Measurements from ENCODE around the gene ATL3. TPM values are rescaled to one million over a fixed set of nuclear protein-coding genes. Genes with fewer than 3 reads are reported as not detected.
A peak's percentile ranks its signal among the peaks of the same experiment; 100 is the strongest.
"Not testable (repeated sequence)": the region's sequence is repeated elsewhere in the genome, so short reads cannot be mapped to it uniquely, and the experiment has no call there.

The ATL3 gene
- total RNA-seq, 1 experiment from 2014 or later, result 19.3 TPM

- no peaks in the 10 kb centered on the region for H3K27me3 ChIP-seq (ENCODE audit: control insufficient read depth, insufficient read depth, low read length)
- H3K36me3 ChIP-seq (replicated peaks; ENCODE audit: control insufficient read depth, insufficient read depth, low read length), result no peaks in the 10 kb centered on the region
- no peak for DNase-seq
- no peak overlapping the region for H3K4me3 ChIP-seq (ENCODE audit: insufficient read depth, low read depth, low read length)
Observed at GRCh38 chr11:63619967-63620366, 51.2 kb downstream of the ATL3 start.

DNA sequence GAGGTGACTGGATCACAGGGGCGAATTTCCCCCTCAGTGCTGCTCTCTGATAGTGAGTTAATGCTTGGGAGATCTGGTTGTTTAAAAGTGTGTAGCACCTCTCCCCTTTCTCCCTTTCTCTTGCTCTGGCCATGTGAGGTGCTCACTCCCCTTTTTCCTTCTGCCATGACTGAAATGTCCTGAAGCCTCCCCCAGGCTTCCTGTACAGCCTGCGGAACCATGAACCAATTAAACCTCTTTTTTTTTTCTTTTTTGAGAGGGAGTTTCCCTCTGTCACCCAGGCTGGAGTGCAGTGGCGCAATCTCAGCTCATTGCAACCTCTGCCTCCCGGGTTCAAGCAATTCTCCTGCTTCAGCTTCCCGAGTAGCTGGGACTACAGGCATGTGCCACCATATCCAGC lies 53.5 kb downstream of the ATL3 start:
- H3K36me3 ChIP-seq (replicated peaks; ENCODE audit: control insufficient read depth, insufficient read depth, low read length); DNase-seq; H3K4me3 ChIP-seq (ENCODE audit: insufficient read depth, low read depth, low read length); H3K27me3 ChIP-seq (ENCODE audit: control insufficient read depth, insufficient read depth, low read length): not testable (repeated sequence)

- Histone ChIP-seq H3K4me3 (ENCODE audit: insufficient read depth, low read depth, low read length) (no peak overlapping the region), H3K36me3 (replicated peaks; ENCODE audit: control insufficient read depth, insufficient read depth, low read length) (no peaks in the 10 kb centered on the region), H3K27me3 (ENCODE audit: control insufficient read depth, insufficient read depth, low read length) (no peaks in the 10 kb centered on the region; the same call in 1 of the 2 replicates)
- DNase-seq, result no peak
Observed at GRCh38 chr11:63616953-63617352, 54.2 kb downstream of the ATL3 start.

DNA sequence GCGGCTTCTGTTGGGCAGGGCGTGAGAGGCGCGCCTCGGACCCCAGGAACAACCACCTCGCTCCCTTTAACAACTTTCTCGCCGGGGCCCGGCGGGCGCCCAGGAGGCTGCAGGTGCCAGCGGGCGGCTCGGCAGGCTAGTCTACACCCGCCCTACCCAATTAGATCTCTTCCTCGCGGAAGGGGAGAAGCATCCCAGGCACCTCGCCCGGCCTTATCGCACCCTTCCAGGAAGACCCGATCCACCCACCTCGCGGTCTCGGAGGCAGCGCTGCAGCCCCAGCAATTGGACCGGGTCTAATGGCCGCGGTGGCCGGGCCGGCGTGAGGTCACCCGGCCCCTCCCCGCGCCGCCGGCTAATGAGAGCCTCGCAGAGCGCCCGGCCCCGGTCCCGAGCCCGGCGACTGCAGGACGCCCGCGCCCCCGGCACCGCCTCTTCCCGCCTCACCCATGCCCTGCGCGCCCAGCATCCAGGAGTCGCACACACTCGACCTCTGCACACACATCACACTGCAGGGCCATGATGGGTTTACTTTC lies 57.0 kb downstream of the ATL3 start, which contains the start of gene PLAAT3:
Gene PLAAT3 (minus strand): TSS at position 298 of the 536 bp plus-strand sequence. CDS start 419 bp downstream, outside the sequence.
- Histone ChIP-seq H3K4me3 (ENCODE audit: insufficient read depth, low read depth, low read length) (peak within 1 kb of the TSS; percentile 78), H3K36me3 (replicated peaks; ENCODE audit: control insufficient read depth, insufficient read depth, low read length) (no peaks in the 10 kb centered on the region; the same call in 1 of the 2 replicates)
- DNase-seq, result peak; percentile 89

DNA sequence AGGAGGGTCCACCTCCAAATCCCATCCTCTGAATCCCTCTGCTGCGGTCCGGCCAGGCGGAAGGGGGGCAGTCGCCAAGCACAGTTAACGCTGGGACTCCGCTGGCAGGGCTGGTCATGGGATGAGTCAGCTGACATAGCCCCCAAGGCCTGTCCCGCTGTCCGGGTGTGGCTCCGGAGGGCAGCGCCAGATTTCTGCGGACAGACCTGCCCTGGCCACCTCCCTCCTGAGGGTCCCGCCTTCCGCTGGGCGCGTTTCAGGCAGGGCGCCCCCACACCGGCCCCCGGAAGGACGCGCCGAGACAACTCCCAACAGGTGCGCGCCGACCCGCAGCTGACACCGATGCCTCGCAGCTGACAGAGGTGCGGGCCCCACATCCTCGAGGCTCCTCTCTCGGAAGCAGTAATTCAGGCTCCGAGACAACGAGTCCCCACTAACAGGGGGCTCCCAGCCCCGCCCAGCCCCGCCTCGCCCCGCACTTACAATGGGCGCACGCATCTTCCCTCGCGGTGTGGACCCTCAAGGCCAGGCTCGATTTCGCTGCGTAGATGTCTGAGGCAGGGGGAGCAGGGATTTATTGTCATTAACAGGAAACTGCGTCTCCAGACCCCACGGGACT lies 57.5 kb downstream of the ATL3 start:
- DNase-seq, result peak; percentile 78
- H3K4me3 ChIP-seq (ENCODE audit: insufficient read depth, low read depth, low read length), result peak overlapping the region; percentile 78
- no peaks in the 10 kb centered on the region; the same call in 1 of the 2 replicates for H3K27me3 ChIP-seq (ENCODE audit: control insufficient read depth, insufficient read depth, low read length)
- no peaks in the 10 kb centered on the region; the same call in 1 of the 2 replicates for H3K36me3 ChIP-seq (replicated peaks; ENCODE audit: control insufficient read depth, insufficient read depth, low read length)

More for the DNA sequence above, 57.0 kb downstream of the ATL3 start, which contains the start of gene PLAAT3:
- no peaks in the 10 kb centered on the region; the same call in 1 of the 2 replicates for H3K27me3 ChIP-seq (ENCODE audit: control insufficient read depth, insufficient read depth, low read length)

GRCh38 chr11:63612181-63612580 lies 59.0 kb downstream of the ATL3 start:
- no peak overlapping the region for H3K4me3 ChIP-seq (ENCODE audit: insufficient read depth, low read depth, low read length)
- no peaks in the 10 kb centered on the region; the same call in 1 of the 2 replicates for H3K27me3 ChIP-seq (ENCODE audit: control insufficient read depth, insufficient read depth, low read length)
- no peak for DNase-seq
- no peaks in the 10 kb centered on the region; the same call in 1 of the 2 replicates for H3K36me3 ChIP-seq (replicated peaks; ENCODE audit: control insufficient read depth, insufficient read depth, low read length)

DNA sequence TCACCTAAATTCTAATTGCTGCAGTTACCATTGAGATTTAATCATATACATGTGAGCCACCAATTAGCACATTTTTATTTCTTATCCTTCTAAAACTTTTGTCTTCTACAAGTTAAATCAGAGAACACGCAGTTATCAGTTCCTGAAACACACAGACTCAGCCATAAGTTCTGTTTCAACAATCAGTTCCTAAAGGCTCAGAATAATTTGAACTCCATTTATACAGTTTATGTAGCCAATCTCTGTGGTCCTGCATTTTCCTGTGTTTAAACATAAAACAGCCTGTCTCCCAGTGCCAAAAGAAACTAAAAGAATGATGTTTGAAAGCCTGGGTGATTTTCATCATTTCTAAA lies 59.8 kb downstream of the ATL3 start:
- DNase-seq, result no peak
- Histone ChIP-seq H3K4me3 (ENCODE audit: insufficient read depth, low read depth, low read length) (no peak overlapping the region), H3K27me3 (ENCODE audit: control insufficient read depth, insufficient read depth, low read length) (no peaks in the 10 kb centered on the region; the same call in 1 of the 2 replicates), H3K36me3 (replicated peaks; ENCODE audit: control insufficient read depth, insufficient read depth, low read length) (no peaks in the 10 kb centered on the region; the same call in 1 of the 2 replicates)

GRCh38 chr11:63610604-63611394 lies 60.4 kb downstream of the ATL3 start:
- no peaks in the 10 kb centered on the region; the same call in 1 of the 2 replicates for H3K27me3 ChIP-seq (ENCODE audit: control insufficient read depth, insufficient read depth, low read length)
- H3K4me3 ChIP-seq (ENCODE audit: insufficient read depth, low read depth, low read length), result no peak overlapping the region
- peak; percentile 70 for DNase-seq
- no peaks in the 10 kb centered on the region; the same call in 1 of the 2 replicates for H3K36me3 ChIP-seq (replicated peaks; ENCODE audit: control insufficient read depth, insufficient read depth, low read length)

GRCh38 chr11:63609971-63610580 lies 61.1 kb downstream of the ATL3 start:
- DNase-seq, result no peak
- Histone ChIP-seq H3K27me3 (ENCODE audit: control insufficient read depth, insufficient read depth, low read length) (no peaks in the 10 kb centered on the region; the same call in 1 of the 2 replicates), H3K36me3 (replicated peaks; ENCODE audit: control insufficient read depth, insufficient read depth, low read length) (no peaks in the 10 kb centered on the region; the same call in 1 of the 2 replicates), H3K4me3 (ENCODE audit: insufficient read depth, low read depth, low read length) (no peak overlapping the region)

- H3K4me3 ChIP-seq (ENCODE audit: insufficient read depth, low read depth, low read length), result no peak overlapping the region
- H3K36me3 ChIP-seq (replicated peaks; ENCODE audit: control insufficient read depth, insufficient read depth, low read length), result no peaks in the 10 kb centered on the region; the same call in 1 of the 2 replicates
- DNase-seq, result no peak
- no peaks in the 10 kb centered on the region; the same call in 1 of the 2 replicates for H3K27me3 ChIP-seq (ENCODE audit: control insufficient read depth, insufficient read depth, low read length)
Observed at GRCh38 chr11:63609536-63609935, 61.6 kb downstream of the ATL3 start.

DNA sequence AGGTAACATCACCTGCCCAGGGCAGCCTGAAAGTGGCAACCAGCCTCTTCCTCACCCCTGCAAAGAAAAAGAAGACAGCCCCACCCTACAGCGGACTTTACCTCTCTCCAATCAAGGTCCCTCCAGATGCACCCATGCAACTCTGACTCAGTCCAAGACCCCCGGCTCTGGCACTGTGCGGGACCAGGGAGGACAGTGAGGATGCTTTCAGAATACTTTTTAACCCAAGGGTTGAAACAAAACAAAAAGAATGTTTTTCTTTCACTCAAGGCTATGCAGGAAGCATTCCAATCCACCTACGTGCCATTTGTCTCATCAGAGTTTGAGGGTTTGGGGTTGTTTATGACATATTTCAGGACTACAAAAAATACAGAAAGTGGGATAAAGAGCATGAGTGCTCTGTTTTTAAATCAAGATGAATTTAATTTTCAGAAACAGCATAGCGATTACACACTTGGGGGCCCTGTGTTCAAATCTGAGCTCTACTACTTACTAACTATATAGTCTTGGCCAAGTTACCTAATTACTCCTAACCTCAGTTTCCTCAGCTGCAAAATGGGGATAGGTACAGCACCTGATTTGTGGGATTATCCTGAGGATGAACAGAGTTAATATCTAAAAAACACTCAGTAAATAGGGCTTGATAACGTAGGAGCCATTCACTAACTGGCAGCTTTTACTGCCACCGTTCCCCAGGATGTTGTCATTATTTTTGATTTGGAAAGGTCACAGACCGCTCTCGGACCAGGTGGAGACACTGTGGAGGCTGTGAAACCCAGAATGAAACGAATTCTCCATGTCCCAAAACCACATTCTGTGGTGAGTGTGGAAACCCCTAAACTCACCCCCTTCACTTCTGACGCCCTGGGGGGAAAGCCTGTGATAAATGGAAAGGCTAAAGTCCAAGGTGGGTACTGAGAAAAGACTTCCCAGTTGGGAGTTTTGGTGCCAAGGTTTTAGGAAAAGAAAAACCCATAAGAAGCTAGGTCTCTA lies 62.5 kb downstream of the ATL3 start:
- H3K4me3 ChIP-seq (ENCODE audit: insufficient read depth, low read depth, low read length), result no peak overlapping the region
- no peak for DNase-seq

GRCh38 chr11:63603180-63603518 lies 68.0 kb downstream of the ATL3 start:
- Histone ChIP-seq H3K27me3 (ENCODE audit: control insufficient read depth, insufficient read depth, low read length) (no peaks in the 10 kb centered on the region), H3K4me3 (ENCODE audit: insufficient read depth, low read depth, low read length) (no peak overlapping the region), H3K36me3 (replicated peaks; ENCODE audit: control insufficient read depth, insufficient read depth, low read length) (peaks cover 2% of the 10 kb centered on the region)
- no peak for DNase-seq

More for the DNA sequence above, 62.5 kb downstream of the ATL3 start:
- no peaks in the 10 kb centered on the region; the same call in 1 of the 2 replicates for H3K27me3 ChIP-seq (ENCODE audit: control insufficient read depth, insufficient read depth, low read length)
- no peaks in the 10 kb centered on the region; the same call in 1 of the 2 replicates for H3K36me3 ChIP-seq (replicated peaks; ENCODE audit: control insufficient read depth, insufficient read depth, low read length)

GRCh38 chr11:63602290-63603179 lies 68.6 kb downstream of the ATL3 start:
- H3K27me3 ChIP-seq (ENCODE audit: control insufficient read depth, insufficient read depth, low read length); DNase-seq; H3K4me3 ChIP-seq (ENCODE audit: insufficient read depth, low read depth, low read length); H3K36me3 ChIP-seq (replicated peaks; ENCODE audit: control insufficient read depth, insufficient read depth, low read length): not testable (repeated sequence)

All from H7 (cell line).